Activated T-cell treated with anti-CD3 and anti-CD28 coated beads, Interleukin-2, amount 50 U/mL, for 48 hours (primary cell): ENCODE results near the gene GTF3A.
A peak's percentile ranks its signal among the peaks of the same experiment; 100 is the strongest.

ENCODE experiments used
- DNase-seq, 2 experiments: peaks; one replicate each; pipeline ENCODE4 v3.0.0-alpha.2; 2020

The GTF3A gene

DNA sequence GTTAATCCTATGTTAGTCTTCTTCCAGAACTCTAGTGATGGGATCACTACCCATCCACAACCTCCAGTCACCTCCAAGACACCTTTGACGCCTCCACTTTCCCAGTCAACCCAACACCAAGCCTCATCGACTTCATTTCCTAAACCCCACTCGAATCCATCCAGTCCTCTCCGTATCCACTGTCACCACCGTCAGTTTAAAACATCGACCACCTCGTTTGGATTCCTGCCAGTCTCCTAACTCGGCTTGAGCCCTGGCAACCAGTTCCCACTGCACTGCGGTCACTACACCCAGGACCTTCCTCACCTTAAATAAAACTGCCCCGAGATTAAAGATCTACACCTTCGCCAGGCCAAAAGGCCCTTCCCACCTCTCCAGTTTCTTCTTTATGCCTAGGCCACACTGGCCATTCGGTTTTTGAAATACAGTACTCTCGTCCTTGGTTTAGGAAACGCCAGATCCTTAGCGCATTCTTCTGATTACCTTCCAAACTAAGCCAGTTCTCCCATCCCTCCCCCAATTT lies 24.7 kb downstream of the GTF3A start:
- DNase-seq, result no peak

- DNase-seq, result peak; percentile 96 to 97
These were observed 25.8 kb downstream of the GTF3A start, which contains the start of gene MTIF3 for GRCh38 chr13:27449936-27450828. Gene MTIF3 (minus strand): TSS chr13:27450564. CDS start chr13:27440448, 10,116 bp downstream.

GRCh38 chr13:27450921-27451471 lies 26.6 kb downstream of the GTF3A start:
- DNase-seq, result no peak

DNA sequence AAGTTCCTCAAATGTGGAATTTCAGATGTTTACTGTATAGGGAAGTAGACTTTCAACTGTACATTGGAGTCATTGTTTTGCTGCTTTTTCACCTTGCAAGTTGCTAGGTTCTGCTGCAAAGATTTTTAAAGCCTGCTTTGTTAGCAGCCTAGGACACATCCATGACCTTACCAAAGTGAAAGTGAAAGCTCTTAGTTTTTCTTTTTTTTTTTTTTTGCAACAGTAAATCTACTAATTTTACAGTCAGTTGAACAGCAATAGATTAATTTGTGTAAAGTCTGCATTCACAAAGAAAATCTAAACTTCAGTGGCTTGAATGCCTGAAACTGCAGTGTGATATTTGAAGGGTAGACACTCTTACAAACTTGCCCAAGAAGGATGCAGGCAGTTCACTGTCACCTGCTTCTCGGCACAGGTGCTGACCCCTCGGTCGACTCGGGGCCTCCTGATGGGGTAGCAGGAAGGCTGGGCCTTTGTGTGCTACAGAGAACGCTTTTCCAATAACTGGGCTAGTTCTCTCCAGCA lies 31.0 kb downstream of the GTF3A start:
- peak; percentile 48 to 49 for DNase-seq

DNA sequence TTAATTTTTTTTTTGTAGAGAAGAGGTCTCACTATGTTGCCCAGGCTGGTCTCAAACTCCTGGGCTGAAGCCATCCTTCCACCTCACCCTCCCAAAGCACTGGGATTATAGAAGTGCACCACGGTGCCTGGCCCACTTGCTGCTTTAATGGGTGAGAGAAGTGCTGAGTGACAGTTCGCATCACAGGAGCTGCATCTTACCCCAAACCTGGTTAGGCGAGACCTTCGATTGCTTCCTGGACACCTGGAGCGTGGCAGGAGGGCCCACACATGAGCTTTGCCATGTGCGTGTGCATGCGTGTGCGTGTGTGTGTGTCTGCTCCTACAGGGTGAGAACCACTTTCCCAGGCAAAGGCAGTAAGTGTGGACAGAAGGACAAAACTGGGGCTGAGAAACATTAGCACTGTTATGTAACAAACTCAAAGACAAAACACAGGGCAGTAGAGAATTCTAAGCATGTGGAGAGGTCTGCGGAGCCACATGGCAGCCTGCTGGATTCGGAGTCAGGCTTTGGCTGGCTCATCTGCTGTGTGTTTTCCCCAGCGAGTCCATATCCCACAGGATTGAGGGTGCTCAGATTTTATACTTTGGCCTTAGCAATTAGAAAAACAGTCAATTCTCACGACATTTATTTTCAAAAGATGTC lies 37.6 kb downstream of the GTF3A start:
- no peak for DNase-seq

GRCh38 chr13:27463500-27463899 lies 39.1 kb downstream of the GTF3A start:
- no peak for DNase-seq

- no peak for DNase-seq
These were observed 41.2 kb downstream of the GTF3A start for GRCh38 chr13:27465611-27466010.

DNA sequence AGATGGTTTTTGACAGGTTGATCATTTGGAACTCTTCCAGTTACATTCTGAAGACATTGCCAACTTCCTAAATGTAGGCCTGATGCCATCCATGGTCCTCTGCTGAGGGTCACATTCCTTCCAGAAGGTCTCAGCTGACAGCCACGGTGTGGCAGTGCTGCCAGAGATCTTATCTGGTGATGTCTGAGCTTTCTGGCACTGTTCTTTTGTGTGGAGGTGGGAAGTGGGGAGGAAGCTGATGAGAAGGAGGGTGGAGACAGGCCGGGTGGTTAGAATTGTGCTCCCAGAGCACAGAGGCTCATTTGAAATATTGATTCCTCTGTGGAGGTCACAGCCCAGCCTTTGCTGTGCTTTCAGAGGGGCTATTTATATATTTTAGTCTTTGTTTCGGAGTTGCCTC lies 42.1 kb downstream of the GTF3A start:
- DNase-seq, result no peak

- DNase-seq, result no peak
These were observed 45.8 kb downstream of the GTF3A start for GRCh38 chr13:27470075-27470820.

GRCh38 chr13:27472441-27472840 lies 48.0 kb downstream of the GTF3A start:
- no peak for DNase-seq

- no peak for DNase-seq
These were observed 48.5 kb downstream of the GTF3A start for GRCh38 chr13:27472941-27473340.

DNA sequence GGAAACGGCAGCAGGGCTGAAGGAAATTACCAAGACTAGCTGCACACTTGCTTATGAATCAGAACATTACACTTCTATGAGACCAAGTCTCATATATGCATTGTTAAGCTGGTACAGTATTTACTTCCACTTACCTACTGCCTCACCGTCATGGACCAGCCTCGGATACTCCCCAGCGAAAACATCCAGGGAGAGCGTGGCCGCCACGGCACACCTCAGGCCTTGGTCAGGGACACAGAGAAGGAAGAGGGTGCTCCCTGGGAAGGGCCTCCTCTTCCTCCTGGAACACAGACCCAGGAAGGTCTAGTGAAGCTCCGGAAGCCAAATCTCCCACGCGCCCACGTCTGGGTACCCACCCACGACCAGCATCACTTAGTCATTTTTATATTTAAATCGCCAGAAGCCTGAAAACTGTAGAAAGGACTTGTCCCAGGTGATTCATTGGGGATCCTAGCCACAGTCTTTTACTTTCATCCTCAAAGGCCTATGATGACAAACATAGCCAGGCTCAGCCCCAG lies 50.4 kb downstream of the GTF3A start:
- DNase-seq, result no peak

DNA sequence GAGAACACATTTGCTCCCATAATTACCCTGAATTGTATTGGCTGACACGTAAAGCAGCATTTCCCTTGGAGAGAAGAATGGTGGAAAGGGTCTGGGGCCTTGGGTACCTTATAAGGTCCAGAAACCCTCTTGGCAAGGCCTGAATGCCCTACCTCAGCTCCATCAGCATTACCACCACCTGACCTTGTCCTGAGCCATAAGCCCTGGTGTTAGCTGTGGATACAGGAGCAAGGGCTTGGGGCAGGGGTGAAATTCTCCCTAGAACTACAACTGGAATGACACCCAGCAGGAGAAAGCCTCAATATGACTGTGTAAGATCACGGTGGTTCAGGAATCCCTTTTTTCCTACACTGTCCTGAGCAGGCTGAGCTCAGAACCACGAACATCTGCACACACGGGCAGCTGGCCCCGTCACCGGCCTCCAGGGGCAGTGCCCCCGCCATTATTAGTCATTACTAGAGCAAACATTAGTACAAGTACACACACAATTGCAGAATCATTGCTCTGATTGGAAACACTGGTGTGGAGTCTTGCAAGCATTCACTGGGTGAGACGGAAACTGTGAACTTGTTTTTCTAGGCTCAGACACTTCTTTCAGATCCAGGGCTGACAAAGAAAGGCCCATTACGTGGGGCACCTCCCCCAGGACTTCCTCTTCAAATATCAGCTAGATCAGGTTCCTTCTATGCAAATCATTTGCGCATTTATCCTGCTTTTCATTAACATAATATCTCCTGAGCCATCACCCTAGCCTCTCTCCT lies 52.7 kb downstream of the GTF3A start:
- DNase-seq, result peak in 1 of 2 experiments; percentile 25

DNA sequence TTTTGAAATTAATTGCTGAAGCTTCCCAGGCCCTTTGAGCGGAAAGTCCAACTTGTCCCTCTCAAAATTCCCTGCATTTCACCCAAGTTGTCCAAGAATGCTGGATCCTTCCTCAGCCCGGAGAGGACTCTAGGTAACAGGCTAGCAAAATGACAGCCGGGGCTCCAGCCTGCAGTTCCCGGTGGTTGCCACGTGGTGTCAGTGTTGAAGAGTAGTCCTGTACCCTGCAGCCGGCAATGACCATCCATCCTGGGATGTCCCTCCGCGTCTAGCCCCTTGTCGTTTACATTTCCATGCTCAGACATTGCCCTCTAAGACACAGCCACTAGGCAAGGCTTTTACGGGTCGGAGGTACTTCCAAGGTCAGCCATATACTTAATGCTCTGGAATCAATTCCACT lies 57.3 kb downstream of the GTF3A start:
- DNase-seq, result peak; percentile 52 to 66

GRCh38 chr13:27482983-27483382 lies 58.6 kb downstream of the GTF3A start:
- no peak for DNase-seq

- DNase-seq, result no peak
These were observed 59.0 kb downstream of the GTF3A start for GRCh38 chr13:27483421-27483820.
